ENCODE results near the gene SPC24. TPM values are rescaled to one million over a fixed set of nuclear protein-coding genes. Genes with fewer than 3 reads are reported as not detected.
A peak's percentile ranks its signal among the peaks of the same experiment; 100 is the strongest.

Gene SPC24
- total RNA-seq, 2 donors from 2014 or later, result 35.4 to 50.0 TPM

DNA sequence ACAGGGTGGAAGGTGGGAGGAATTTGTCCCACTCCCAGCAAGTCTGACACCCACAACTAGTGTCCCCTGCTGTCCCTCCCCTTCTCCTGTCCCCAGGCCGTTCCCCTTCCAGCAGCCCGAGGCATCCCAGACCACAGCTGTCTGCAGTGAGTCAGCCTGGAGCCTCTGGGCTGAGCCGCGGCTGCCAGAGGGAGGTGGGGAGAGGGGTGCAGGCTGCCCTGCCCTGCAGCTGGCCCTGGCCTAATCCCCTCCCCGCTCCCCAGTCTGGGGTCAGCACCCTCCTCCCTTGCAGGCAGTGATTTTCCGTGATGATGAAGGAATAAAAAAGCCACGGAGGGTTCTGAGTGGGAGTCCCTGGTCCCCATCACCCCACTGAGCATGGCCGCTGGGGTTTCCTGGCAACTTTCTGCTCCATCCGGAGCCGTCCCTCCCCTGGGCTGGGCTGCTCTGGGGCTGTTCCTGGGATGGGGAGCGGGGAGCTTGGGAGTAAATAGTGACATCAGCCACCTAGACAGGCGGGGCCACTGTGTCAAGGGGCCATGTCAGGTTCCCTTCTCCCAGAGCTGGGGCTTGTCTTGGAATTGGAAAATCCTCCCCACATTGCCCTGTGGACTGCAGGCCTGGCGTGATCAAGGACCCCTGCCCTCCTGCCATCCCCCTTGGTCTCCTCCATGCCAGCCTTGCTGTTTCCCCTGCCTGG is 16.8 kb downstream of the SPC24 start:
- 65 to 67% methylated on average over 8 to 13 of the region's 13 CpGs for WGBS, 2 experiments (ENCODE audit: insufficient coverage in 1 of 2, insufficient read length in 1 of 2)
- Mint-ChIP-seq H3K27ac (no peak overlapping the region), H3K4me3 (peak overlapping the region; percentile 71), H3K9me3 (peaks cover 3% of the 10 kb centered on the region), H3K4me1 (peaks cover 8% of the 10 kb centered on the region), H3K36me3 (ENCODE audit: low read depth) (peaks cover 4% of the 10 kb centered on the region), H3K27me3 (ENCODE audit: insufficient read depth) (no peaks in the 10 kb centered on the region)
- Histone ChIP-seq H3K4me1 (ENCODE audit: control insufficient read depth, insufficient read depth, low read length) (peaks cover 5% of the 10 kb centered on the region), H3K27me3 (ENCODE audit: control insufficient read depth, insufficient read depth, low read length, poor library complexity, severe bottlenecking) (no peaks in the 10 kb centered on the region), H3K27ac (ENCODE audit: low read depth, low read length) (no peak overlapping the region), H3K4me3 (ENCODE audit: low read length) (no peak overlapping the region), H3K9me3 (ENCODE audit: control insufficient read depth, low read length) (no peaks in the 10 kb centered on the region), H3K9ac (ENCODE audit: extremely low read depth, low read length, poor library complexity, severe bottlenecking) (no peak overlapping the region), H3K36me3 (ENCODE audit: control insufficient read depth, insufficient read depth, low read length) (no peaks in the 10 kb centered on the region)
- DNase-seq, result peak; percentile 88
- TF ChIP-seq, protein P1, sequence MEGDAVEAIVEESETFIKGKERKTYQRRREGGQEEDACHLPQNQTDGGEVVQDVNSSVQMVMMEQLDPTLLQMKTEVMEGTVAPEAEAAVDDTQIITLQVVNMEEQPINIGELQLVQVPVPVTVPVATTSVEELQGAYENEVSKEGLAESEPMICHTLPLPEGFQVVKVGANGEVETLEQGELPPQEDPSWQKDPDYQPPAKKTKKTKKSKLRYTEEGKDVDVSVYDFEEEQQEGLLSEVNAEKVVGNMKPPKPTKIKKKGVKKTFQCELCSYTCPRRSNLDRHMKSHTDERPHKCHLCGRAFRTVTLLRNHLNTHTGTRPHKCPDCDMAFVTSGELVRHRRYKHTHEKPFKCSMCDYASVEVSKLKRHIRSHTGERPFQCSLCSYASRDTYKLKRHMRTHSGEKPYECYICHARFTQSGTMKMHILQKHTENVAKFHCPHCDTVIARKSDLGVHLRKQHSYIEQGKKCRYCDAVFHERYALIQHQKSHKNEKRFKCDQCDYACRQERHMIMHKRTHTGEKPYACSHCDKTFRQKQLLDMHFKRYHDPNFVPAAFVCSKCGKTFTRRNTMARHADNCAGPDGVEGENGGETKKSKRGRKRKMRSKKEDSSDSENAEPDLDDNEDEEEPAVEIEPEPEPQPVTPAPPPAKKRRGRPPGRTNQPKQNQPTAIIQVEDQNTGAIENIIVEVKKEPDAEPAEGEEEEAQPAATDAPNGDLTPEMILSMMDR (conservative IDR thresholded peaks at IDR 0.05), result no peak

DNA sequence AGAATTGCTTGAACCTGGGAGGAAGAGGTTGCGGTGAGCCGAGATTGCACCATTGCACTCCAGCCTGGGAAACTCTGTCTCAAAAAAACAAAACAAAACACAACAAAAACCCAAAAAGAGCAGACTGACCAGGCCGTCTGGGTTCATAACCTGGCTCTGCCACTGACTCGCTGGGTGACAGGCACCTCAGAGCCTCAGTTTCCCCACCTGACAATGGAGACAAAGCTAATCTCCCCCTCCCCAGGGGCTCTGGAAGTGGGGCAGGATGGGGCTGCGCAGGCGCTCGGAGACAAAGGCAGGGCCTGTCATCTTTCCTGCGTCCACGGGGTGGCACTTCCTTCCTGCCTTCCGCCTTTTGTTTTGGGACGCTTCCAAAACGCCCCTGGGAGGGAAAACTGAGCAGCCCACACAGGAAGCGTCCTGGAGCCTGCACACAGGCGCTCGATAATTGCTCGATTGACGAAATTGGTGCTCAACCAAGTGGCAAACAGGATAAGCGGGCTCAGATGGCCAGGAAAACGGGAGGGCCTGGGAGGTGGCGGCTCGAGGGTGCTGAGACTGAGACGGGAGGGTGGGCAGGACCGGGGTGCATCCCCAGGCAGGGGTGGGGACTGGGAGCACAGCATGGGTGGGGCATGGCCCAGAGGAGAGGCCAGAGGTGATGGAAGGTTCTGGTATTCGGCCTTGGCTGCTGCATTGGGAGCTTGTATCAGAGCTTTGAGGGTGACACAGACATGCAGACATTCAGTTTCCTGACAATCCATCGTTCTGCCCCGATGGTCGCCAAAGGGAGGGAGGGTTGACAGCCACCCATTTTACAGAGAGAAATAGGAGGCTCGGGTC is 17.8 kb downstream of the SPC24 start:
- Histone ChIP-seq H3K36me3 (ENCODE audit: control insufficient read depth, insufficient read depth, low read length) (peaks cover 9% of the 10 kb centered on the region), H3K4me3 (ENCODE audit: low read length) (peak overlapping the region; percentile 74), H3K27me3 (ENCODE audit: control insufficient read depth, insufficient read depth, low read length, poor library complexity, severe bottlenecking) (no peaks in the 10 kb centered on the region), H3K27ac (ENCODE audit: low read depth, low read length) (peak overlapping the region; percentile 81), H3K4me1 (ENCODE audit: control insufficient read depth, insufficient read depth, low read length) (peaks cover 2% of the 10 kb centered on the region), H3K9me3 (ENCODE audit: control insufficient read depth, low read length) (no peaks in the 10 kb centered on the region), H3K9ac (ENCODE audit: extremely low read depth, low read length, poor library complexity, severe bottlenecking) (peak overlapping the region; percentile 38)
- peak overlapping the region; percentile 93 for H3K27ac Mint-ChIP-seq
- peaks cover 8% of the 10 kb centered on the region for H3K4me1 Mint-ChIP-seq
- H3K9me3 Mint-ChIP-seq, result peaks cover 3% of the 10 kb centered on the region
- peak; percentile 92 for DNase-seq
- TF ChIP-seq, protein P1 (conservative IDR thresholded peaks at IDR 0.05), result peak; percentile 80
- 10 to 16% methylated on average over 23 to 28 of the region's 28 CpGs for WGBS, 2 experiments (ENCODE audit: insufficient coverage in 1 of 2, insufficient read length in 1 of 2)
- H3K27me3 Mint-ChIP-seq (ENCODE audit: insufficient read depth), result no peaks in the 10 kb centered on the region
- peak overlapping the region; percentile 71 for H3K4me3 Mint-ChIP-seq
- peaks cover 13% of the 10 kb centered on the region for H3K36me3 Mint-ChIP-seq (ENCODE audit: low read depth)

DNA sequence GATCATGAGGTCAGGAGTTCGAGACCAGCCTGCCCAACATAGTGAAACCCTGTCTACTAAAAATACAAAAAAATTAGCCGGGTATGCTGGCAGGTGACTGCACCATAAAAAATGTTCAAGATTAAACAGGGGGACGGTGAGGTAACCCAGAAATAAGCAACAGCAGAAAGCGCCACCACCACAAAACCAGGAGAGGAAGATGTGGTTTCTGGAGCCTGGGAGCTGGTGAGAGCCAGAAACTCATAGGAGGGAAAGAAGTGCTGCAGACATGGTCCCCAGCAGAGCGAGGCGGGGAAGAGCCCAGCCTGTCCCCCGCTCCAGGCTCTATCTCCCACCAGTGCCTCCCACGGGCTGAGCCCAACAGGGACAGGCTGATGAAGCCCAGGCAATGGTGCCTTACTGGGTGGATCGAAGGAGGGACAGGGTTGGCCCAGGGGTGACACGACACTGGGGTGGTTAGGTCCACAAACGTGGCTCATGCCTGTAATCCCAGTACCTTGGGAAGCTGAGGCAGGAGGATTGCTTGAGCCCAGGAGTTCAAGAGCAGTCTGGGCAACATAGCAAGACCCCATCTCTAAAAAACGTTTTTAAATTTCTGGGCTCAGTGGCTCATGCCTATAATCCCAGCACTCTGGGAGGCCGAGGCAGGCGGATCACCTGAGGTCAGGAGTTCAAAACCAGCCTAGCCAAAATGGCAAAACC is 19.0 kb downstream of the SPC24 start:
- Mint-ChIP-seq H3K36me3 (ENCODE audit: low read depth) (peaks cover 23% of the 10 kb centered on the region), H3K27me3 (ENCODE audit: insufficient read depth) (no peaks in the 10 kb centered on the region), H3K27ac (no peak overlapping the region), H3K4me1 (peaks cover 7% of the 10 kb centered on the region), H3K4me3 (no peak overlapping the region), H3K9me3 (peaks cover 3% of the 10 kb centered on the region)
- peaks cover 21% of the 10 kb centered on the region for H3K36me3 ChIP-seq (ENCODE audit: control insufficient read depth, insufficient read depth, low read length)
- no peak overlapping the region for H3K4me3 ChIP-seq (ENCODE audit: low read length)
- no peaks in the 10 kb centered on the region for H3K9me3 ChIP-seq (ENCODE audit: control insufficient read depth, low read length)
- no peak for DNase-seq
- no peaks in the 10 kb centered on the region for H3K27me3 ChIP-seq (ENCODE audit: control insufficient read depth, insufficient read depth, low read length, poor library complexity, severe bottlenecking)
- H3K4me1 ChIP-seq (ENCODE audit: control insufficient read depth, insufficient read depth, low read length), result no peaks in the 10 kb centered on the region
- TF ChIP-seq, protein P1 (conservative IDR thresholded peaks at IDR 0.05), result no peak
- WGBS, 2 experiments (ENCODE audit: insufficient coverage in 1 of 2, insufficient read length in 1 of 2), result 87 to 91% methylated on average over 12 to 14 of the region's 14 CpGs
- no peak overlapping the region for H3K27ac ChIP-seq (ENCODE audit: low read depth, low read length)
- H3K9ac ChIP-seq (ENCODE audit: extremely low read depth, low read length, poor library complexity, severe bottlenecking), result no peak overlapping the region
